ENCODE measurements around the gene SLC9A3.
"Not testable (repeated sequence)": the region's sequence is repeated elsewhere in the genome, so short reads cannot be mapped to it uniquely, and the experiment has no call there.

SLC9A3 gene

DNA sequence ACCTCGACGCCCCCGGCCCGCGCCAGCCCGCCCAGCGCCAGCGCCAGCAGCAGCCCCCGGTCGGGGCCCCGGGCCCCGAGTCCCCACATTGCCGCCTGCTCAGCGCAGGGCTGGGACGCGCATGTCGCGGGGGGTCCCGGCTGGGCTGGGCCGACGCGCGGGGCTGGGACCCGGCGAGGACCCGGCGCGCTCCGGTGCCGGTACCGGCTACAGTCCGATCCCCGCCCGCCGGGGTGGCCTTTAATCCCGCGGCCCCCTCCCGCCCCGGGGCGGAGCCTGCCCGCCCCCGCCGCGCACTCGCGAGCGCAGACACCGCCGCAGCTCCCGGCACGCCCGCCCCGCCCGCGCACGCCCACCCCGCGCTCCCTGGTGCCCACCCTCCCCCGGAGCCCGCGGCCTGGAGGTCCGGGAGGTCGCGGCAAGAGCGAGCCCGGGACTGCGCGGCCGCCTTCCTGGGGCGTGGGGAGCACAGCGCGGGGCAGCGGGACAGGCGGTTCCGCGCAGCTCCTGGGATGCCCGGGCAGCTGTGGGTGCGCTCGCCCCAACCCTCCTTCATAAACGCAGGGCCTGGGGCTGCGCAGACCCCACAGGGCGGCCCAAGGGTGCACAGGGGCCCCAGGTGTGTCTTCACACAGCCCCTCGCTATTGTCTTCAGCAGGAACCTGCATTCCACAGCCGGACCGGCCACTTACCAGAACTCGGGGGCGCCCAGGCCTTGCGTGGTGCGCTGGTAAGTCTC, at the start of gene SLC9A3:
Gene SLC9A3 (minus strand): TSS at position 216 of the 739 bp plus-strand sequence.
- no peak for DNase-seq

DNA sequence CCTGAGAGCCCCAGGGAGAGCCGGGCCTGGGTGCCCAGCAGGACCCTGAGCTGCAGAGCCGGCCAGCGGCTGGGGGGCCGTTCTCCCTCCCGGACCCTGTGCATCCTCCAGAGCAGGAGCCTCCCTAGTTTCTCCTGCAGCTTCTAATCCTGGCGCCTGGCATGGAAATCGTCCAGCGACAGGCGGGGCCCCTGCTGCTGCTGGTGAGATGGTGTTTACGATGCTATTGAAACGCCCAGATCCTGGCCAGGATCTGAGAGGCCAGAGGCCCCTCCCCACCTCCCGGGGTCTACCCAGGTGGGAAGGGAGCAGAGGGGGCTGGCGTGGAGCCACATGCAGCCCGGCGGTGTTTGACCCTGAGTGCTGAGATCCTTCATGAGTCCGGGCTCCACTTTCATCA, 49.7 kb upstream of the SLC9A3 start:
- DNase-seq, result no peak

DNA sequence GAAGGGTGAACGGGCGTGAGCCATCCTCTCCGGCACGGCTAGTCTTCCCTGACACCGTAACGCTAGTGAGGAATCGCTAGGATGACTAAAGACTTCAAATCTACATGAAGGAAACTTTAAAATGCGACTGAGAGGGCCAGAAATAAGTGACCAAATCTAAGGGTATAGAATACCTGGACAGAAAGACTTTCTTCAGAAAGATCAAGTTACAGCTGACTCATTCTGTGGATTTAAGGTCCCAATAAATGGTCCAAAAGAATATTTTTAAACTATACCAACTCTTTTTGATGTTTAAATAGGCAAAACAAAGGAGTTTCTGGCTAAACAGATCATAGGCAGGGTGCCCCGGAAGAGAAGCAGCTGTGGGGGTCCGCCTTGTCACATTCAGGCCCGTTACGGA, 49.0 kb upstream of the SLC9A3 start:
- DNase-seq, result no peak

DNA sequence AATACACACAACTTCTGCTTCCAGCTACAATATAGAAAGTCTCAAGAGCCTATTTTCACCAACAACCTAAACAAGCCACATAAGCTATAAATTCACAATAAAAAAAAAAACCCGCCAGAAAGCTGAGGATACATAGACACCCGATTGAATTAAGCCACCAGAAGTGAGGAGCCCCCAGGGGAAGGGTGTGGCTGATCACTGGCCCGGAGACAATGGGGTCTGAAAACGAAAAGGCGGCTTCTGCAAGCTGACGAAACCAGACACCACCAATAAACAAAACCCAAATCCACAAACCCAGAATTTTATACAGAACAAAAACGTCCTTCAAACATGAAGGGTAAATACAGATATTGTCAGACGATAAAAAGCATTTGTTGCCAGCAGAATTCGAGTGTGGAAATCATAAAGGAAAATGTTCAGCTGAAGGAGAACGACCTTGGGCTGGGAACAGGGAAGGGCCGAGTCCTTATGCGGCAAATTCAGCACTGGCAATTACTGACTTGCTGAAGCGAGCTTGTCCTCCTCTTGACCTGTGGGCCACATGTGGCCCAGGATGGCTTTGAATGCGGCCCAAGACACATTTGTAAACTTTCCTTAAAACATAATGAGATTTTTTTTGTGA, 48.3 kb upstream of the SLC9A3 start:
- no peak for DNase-seq

DNA sequence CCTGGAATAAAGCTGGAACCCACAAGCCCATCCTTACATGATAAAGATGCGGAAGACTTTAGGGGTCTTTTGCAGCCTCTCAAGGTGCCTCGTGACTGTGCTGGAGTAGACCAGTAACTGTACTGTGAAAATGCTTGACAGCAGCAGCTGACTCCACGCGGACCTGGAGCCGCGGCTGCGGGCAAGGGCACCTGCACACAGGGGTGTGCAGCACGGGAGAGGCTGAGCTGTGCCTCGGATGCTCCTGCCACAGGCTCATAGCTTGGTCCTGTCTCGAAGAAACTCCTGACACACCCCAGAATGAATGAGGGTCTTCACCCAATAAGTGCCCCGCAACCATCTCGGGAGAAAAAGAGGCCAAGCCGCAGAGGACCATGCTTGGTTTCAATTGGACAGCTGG, 47.5 kb upstream of the SLC9A3 start:
- no peak for DNase-seq

DNA sequence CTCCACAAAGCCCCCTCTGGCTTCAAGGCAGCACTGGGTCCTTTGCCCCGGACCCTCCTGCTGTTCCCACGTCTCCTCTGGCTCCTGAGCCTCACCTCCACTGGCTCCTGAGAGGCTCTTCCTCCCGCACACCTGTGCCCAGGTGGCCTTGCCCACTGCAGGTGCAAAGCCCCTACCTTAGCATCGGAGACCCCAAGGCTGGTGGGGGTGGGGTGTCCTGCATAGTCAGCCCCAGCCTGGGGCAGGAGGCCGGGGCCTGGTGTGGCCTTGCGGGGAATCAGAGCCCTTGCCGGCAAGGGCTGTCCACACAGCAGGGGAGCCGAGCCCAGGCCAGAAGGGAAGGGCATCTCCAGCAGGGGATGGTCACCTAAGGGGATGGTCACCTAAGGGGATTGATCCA, 46.6 kb upstream of the SLC9A3 start:
- no peak for DNase-seq

DNA sequence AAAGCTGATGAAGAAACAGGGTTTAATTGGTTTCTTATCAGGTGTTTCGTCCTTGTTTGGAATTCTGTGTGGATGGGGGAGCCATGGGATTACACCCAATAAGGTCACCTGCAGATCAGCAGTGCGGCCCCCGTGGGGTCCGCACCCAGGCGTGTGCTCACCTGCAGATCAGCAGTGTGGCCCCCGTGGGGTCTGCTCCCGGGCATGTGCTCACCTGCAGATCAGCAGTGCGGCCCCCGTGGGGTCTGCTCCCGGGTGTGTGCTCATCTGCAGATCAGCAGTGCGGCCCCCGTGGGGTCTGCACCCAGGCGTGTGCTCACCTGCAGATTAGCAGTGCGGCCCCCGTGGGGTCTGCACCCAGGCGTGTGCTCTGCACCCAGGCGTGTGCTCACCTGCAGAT, 46.2 kb upstream of the SLC9A3 start:
- no peak for DNase-seq

DNA sequence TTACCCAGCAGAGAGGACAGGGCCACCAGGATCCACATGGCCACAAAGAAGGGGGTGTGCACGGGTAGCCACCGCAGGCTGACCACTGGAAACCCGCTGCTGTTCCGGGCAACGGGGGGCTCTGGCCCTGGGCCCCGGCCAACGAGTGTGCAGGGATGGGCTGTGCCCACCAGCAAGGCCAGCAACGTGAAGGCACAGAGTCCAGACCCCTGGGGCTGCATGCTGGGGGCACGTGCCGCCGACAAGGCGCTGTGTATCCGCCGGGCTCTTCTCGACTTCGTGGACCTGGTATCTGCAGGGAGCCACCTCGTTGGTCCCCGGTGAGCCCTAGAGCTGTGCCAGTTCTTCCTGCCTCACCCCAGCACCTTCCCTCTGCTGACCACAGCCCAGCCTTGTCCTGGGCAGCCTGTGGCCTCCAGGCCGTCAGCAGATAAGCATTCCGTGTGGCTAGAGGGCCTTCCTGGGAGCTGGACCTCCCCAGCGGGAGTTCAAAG, 45.7 kb upstream of the SLC9A3 start:
- DNase-seq, result no peak

DNA sequence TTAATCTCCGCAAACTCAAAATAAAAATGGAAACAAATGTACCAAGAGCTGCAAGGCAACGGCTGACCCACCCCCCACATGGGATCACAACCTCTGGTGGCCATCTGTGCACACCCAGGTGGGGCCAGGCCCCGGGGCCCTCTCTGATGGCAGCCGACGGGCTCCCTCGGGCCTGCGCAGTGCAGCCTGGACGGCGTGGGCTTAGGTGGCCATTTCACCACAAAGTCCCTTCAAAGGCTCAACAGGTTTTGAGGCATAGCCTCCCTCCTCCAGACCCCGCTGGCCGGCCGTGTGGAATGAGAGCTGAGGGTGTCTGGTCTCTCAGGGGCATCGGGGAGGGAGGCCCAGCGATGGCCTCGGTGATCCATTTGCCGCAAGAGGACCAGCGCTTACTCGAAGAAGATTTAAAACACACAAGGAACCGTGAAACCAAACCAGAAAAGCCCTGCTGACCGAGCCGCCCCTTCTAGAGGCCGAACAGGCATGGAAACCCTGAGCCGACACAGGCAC, 45.2 kb upstream of the SLC9A3 start:
- DNase-seq, result no peak

DNA sequence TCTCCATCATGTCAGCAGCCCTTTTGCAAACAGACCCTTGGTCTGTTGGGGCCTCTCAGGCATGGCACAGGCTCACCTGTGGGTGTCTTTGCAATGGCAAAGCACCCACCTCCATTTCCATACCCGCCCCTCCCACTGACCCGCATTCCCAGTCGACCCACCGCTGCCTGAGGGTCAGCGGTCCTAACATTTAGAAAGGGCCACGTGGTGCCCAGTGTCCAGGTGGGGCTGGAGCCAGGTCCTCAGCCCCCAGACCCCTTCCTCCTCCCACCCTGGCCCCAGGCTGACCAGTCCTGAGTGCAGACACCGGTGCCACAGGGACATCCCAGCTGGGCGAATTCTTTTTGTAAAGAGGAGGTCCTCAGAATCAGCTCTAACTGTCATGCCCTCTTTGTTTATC, 44.6 kb upstream of the SLC9A3 start:
- DNase-seq, result no peak

DNA sequence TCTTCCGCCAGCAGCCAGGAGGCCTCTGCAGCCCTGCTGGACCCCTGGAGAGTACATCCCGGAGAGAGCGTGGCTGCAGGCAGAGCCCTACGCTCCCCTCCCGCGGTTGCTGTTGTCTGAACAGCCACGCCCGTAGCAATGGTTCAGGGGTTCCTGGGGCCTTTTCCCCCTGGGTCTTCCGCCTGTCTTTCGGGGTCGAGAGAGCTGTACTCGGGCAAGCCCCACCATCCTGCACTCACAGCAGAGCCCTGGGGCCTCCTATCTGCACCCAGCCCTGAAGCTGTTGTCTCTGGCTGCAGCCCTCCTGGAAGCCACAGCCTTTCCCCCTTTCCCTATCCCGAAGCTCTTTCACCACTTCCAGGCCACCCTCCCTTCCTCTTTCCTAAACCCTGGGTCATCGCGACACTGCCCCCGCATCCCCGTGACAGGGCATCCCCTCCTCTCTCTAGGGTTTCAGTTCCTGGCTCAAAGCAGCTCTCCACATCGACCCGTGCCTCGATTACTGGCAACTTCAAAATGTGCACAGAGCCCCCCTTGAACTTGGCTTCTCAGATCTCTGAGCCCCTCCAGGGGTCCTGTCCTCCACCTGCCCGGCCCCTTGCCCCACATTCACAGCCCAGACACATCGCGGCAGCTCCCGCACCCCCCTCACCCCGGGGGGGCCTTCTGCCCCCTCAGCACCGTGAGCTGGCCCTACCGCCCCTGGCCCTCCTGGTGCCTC, 44.0 kb upstream of the SLC9A3 start:
- DNase-seq, result no peak

DNA sequence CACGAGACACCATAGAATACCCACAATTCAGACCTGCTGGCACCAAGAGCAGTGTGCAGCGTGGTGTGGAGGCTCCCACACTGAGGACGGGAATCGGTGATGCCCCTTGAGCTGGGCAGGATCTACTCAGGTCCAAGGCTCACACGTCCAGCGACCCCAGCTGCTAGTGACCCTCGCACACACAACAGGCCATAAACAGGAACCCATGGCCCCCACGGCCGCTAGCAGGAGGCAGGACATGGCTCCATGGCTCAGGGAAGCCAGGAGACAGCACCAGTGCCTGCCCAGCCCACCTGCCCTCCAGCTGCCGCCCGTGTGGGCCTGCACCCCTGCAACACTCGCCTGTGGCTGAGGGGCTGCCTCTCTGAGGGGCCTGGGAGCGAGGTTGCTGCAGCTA, 43.4 kb upstream of the SLC9A3 start:
- no peak for DNase-seq

DNA sequence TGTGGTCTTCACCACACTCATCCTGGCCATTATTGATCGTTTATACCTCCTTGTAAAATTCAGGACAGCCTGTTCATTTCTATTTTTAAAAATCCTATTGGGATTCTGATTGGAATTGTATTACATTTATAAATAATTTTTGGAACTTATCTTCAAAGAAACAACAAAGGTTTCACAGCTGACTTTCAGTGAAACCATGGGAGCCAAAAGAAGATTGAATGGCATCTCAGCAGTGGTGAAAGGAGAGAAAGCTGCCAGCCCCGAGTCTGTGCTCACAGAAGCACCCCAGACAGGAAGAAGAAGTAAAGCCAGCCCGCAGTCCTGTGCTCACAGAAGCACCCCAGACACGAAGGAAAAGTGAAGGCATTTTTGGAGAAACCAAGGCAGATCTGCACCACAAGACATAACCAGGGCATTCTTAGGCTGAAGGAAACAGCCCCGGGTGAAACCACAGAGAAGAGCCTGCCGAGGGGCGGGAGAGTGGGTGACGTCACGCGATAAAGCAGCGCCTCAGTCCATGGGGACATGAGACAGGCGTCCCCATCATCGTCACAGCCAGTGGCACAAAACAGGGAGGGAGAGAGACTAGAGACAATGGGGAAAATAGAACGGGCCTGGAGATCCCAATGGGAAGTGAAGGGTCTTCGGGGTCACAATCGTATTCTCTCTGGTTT, 42.5 kb upstream of the SLC9A3 start:
- no peak for DNase-seq

DNA sequence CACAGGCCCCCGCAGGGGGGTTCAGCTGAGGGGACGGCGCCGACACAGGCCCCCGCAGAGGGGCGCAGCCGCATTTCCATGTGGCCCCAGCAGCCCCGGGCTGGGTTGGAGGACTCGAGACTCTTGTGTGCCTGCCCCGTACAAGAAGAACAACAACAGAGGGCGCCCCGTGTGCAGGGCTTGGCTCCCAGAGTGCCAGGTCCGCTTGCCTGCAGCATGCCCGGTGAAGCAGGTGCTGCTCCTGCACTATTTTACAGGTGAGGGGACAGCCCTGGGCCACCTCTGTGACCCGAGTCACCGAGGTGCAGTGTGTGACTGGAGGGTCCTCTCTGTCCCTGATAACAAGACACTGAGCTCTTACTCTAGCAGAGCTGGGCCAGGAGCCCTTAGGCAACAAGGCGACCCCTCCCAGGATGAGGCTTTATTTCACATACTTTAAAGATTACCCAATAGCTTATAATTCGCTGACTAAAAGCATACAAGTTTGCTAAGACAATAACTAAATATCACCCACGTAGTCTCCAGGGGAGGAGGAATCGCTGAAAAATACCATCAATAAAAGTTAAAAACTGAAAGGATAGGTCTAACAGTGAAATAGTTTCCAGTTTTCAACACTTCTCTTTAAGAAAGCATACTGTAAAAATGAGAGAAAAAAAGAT, 41.7 kb upstream of the SLC9A3 start:
- DNase-seq, result no peak

DNA sequence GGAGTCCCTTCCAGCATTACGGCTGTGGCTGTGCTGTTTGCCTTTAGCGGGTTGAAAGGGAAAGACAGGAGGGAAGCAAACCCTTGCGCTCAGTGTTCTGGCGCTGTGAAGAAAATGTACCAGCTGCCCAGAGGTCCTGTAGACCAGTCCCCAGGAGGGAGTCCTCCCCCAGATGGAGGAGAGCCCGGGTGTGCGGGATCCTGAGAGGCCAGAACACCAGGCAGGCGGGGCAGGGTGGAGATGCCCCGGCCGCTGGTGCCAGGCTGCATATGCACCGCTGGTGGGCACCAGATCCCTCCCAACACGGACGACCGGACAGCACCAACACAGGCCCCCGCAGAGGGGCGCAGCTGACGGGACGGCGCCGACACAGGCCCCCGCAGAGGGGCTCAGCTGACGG, 37.2 kb upstream of the SLC9A3 start:
- no peak for DNase-seq

DNA sequence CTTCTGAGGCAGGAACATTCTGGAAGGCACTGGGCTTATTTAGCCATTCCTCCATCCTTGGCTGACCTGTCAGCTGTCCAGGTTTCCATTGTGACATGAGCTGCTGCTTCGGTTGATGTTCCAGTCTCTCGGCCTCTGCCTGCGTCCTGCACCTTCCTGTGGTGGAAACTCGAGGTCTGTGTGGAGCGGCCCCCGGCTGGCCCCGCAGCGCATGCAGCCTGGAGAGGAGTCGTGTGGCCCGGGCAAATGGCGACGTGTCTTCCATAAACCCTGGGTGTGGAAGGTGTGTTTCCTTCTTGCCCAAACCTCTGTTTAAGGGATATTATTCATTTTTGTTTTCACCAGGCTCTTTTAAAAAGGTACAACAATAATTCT, 36.5 kb upstream of the SLC9A3 start:
- DNase-seq, result no peak

DNA sequence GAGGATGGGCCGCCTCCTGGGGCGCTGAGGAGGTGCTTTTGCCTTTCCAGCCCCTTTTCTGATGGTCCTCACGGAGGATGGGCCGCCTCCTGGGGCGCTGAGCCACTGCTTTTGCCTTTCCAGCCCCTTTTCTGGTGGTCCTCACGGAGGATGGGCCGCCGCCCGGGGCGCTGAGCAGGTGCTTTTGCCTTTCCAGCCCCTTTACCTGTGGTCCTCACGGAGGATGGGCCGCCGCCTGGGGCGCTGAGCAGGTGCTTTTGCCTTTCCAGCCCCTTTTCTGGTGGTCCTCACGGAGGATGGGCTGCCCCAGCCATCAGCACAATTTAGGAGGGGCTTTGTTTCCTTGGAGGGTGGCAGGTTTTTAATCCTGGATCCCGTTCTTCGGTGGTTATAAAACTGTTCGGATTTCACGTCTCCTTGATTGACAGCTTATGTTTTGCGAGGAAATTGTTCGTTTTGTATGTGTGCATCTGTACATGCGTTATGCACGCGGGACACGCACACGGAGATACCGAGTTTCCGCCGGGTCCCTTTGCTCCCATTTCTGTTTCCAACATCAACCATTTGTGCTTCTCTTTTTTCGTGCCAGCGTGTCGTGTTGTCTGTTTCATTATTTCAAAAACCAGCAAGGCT, 34.7 kb upstream of the SLC9A3 start:
- no peak for DNase-seq

DNA sequence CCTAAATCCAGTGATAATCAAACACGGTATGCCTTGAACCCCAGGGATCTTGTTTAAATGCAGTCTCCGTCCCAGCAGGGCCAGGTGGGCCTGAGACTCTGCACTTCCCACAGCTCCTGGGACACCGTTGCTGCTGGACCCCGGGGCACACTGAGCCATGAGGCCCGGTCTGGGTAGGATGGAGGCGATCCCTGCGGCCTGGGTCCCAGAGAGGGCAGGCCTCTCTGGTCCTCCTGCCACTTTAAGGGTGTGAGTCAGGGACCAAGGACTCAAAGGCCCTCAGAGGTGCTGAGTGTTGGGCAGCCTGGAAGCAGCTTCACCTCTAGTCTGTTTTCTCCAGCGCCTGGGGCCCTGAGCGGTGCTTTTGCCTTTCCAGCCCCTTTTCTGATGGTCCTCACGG, 34.1 kb upstream of the SLC9A3 start:
- no peak for DNase-seq

DNA sequence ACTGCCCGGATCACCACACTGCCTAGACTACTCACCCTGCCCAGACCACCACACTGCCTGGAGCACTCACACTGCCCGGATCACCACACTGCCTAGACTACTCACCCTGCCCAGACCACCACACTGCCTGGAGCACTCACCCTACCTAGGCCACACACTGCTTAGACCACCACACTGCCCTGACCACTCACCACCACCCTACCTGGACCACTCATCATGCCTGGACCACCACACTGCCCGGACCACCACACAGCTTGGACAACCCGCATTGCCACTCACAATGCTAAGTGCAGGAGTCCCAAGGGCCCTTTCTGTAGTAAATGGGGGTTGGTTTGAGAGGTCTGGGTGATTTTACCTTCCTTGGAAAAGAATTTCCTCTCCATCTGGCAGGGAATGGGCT, 33.7 kb upstream of the SLC9A3 start:
- not testable (repeated sequence) for DNase-seq

DNA sequence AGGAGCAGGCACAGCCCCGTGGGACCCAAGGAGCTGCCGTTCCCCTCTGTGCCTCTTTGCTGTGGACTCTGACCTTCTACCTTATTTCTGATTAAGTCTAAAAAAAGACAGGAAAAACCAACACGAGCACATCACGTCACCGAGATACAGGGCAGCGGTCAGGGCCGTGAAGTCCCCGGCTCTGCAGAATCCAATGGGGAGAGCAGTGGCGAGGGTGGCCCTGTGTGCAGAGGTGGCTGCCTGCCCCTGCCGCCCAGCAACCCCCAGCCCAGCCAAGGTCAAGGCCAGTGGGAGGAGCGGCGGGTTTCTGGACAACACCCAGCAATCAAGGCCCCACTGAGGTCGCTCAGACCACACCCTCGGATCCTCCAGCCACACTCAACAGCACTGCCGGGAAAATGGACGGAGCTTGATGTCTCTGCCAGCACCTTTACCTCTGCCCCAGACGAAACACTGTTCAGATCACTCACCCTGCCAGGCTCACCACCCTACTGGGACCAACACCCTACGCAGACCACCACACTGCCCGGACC, 32.7 kb upstream of the SLC9A3 start:
- no peak for DNase-seq

DNA sequence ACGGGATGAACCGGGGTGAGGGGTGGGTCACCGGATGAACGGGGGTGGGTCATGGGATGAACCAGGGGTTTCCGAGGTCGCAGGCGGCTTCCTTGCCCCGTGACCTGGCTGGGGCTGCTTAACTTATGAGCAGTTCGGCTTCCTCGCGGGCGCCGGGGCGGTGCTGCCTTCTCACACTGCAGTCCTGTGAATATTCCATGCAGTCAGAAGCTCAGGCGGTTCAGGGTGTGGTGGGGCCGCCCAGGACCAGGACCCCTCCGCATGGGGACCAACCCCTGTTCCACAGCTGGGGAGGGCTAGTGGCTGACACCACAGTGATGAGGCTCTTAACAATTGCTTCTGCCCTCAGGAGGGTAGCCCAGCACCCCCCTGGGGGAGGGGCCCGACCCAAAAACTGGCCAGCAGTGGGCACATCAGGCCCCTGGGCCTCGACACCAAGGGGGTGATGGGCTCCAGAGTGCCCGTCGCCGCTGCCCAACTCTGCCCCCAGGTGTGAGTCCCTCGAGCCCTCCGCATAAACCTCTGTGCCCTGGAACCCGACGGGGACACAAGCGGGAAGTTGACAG, 30.9 kb upstream of the SLC9A3 start:
- no peak for DNase-seq

All from midbrain (tissue), 1 donor.